OCI-LY7 (cell line): ENCODE measurements around the gene OGT. TPM values are rescaled to one million over a fixed set of nuclear protein-coding genes. Genes with fewer than 3 reads are reported as not detected.
"Not testable (repeated sequence)": the region's sequence is repeated elsewhere in the genome, so short reads cannot be mapped to it uniquely, and the experiment has no call there.

ENCODE experiments used
- BruUV-seq: library from RNA; stranded (reverse); fragments of 400-500 nt; replicated peaks from 2 replicates; lab custom pipeline; 2021; lab: Mats Ljungman, UMichigan
- CTCF ChIA-PET: fragments of 300-600 bp; sonication (Branson Sonifier 250); formaldehyde crosslinking; loops from one replicate; lab custom pipeline; 2022; ENCODE audit warnings: antibody characterized with exemption; ENCODE audit not compliant: unreplicated experiment; lab: Charles Lee
- POLR2A ChIA-PET: fragments of 300-600 bp; sonication (Branson Sonifier 250); formaldehyde crosslinking; loops from one replicate; lab custom pipeline; 2022; ENCODE audit warnings: antibody characterized with exemption; lab: Charles Lee
- DNase-seq: peaks from one replicate; pipeline ENCODE4 v3.0.0-alpha.2; 2015; ENCODE audit warnings: low spot score
- H2AFZ ChIP-seq: fragments of 200-600 bp; sonication (generic), shearing (Covaris generic); 2 replicates; pipeline ENCODE4 v1.6.1; 2014; ENCODE audit warnings: mild to moderate bottlenecking, antibody characterized with exemption, low read length, moderate library complexity
- H3K27ac ChIP-seq: fragments of 200-600 bp; sonication (generic); 2 replicates; pipeline ENCODE4 v1.5.1; 2014; ENCODE audit warnings: mixed run types, low read depth, mild to moderate bottlenecking, moderate library complexity, low read length, inconsistent platforms; ENCODE audit not compliant: poor library complexity, severe bottlenecking
- H3K36me3 ChIP-seq: fragments of 200-600 bp; sonication (generic); 2 replicates; pipeline ENCODE4 v1.6.1; 2014; ENCODE audit warnings: mild to moderate bottlenecking, antibody characterized with exemption, low read length, moderate library complexity, mixed read lengths; ENCODE audit not compliant: insufficient read depth
- H3K4me1 ChIP-seq: fragments of 200-600 bp; sonication (generic); 2 replicates; pipeline ENCODE4 v1.5.1; 2014; ENCODE audit warnings: mild to moderate bottlenecking, low read length; ENCODE audit not compliant: insufficient read depth, poor library complexity, severe bottlenecking
- H3K4me2 ChIP-seq: fragments of 200-600 bp; sonication (generic); 2 replicates; pipeline ENCODE4 v1.6.1; 2014; ENCODE audit warnings: mild to moderate bottlenecking, low read length
- H3K4me3 ChIP-seq: fragments of 200-600 bp; sonication (generic); 2 replicates; pipeline ENCODE4 v1.5.1; 2014; ENCODE audit warnings: mild to moderate bottlenecking, low read depth, low read length; ENCODE audit not compliant: poor library complexity, severe bottlenecking
- H3K79me2 ChIP-seq: fragments of 200-600 bp; sonication (generic); 2 replicates; pipeline ENCODE4 v1.6.1; 2016; ENCODE audit warnings: low read depth, mild to moderate bottlenecking, low read length, moderate library complexity, mixed read lengths; ENCODE audit not compliant: insufficient read depth
- H3K9me2 ChIP-seq: fragments of 200-600 bp; sonication (generic); 2 replicates; pipeline ENCODE4 v1.6.1; 2016; ENCODE audit warnings: mild to moderate bottlenecking, low read length, mixed read lengths; ENCODE audit not compliant: insufficient read depth
- H3K9me3 ChIP-seq: fragments of 200-600 bp; sonication (generic); 2 replicates; pipeline ENCODE4 v1.6.1; 2014; ENCODE audit warnings: mild to moderate bottlenecking, mixed run types, low read length, mixed read lengths
- H4K20me1 ChIP-seq: fragments of 200-600 bp; sonication (generic); 2 replicates; pipeline ENCODE4 v1.6.1; 2014; ENCODE audit warnings: mild to moderate bottlenecking, antibody characterized with exemption, low read length, moderate library complexity, mixed read lengths; ENCODE audit not compliant: insufficient read depth
- CTCF ChIP-seq: fragments of 200-600 bp; sonication (generic); conservative IDR thresholded peaks from 2 replicates; pipeline ENCODE4 v1.5.1; 2014; ENCODE audit warnings: mild to moderate bottlenecking, antibody characterized with exemption, low read length, moderate library complexity, mixed read lengths
- EZH2phosphoT487 ChIP-seq: fragments of 200-600 bp; sonication (generic); IDR thresholded peaks from 2 replicates; pipeline ENCODE4 v1.6.1; 2018; ENCODE audit warnings: low read depth, borderline replicate concordance, mild to moderate bottlenecking, mixed run types, antibody characterized with exemption, low read length, moderate library complexity, mixed read lengths
- intact Hi-C: fragments of 100-400 bp; cut with micrococcal nuclease; formaldehyde crosslinking; loops from one replicate; pipeline ENCODE4 v1.10.0; 2022; ENCODE audit not compliant: unreplicated experiment
- total RNA-seq, 2 experiments: library from RNA; depleted of rRNA in 1 of 2; stranded (reverse); fragments of >200 nt in 1 of 2; shearing (Covaris generic) in 1 of 2; gene quantifications; 2 replicates each; pipeline ENCODE4 v1.2.3, GENCODE V29; 2014 to 2022

Gene OGT
- total RNA-seq, 2 experiments from 2014 or later: 185 to 291 TPM

DNA sequence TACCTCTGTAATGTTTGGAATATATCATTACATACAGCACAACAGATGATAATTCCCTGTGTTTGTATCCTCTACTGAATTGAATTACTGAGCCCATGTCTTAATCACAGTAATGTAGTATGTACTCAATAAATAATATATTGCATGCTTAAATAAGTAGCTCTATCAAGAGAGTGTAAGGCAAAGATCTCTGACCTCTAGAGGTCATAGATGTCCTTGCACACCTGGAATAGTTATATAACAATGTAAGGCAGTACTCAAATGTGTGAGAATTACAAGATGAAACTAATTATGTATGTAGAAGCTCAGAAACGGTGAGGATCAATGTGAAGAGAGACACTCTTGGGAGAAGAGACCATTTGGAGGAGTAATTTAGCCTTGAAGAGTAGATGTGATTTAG lies 31.0 kb downstream of the OGT start:
- ChIA-PET CTCF (no interaction called here), POLR2A (interaction anchor here (0.6 kb wide), 1 partner anchor 60 kb away, joined by 3 read pairs; no protein-coding TSS in a partner anchor)

DNA sequence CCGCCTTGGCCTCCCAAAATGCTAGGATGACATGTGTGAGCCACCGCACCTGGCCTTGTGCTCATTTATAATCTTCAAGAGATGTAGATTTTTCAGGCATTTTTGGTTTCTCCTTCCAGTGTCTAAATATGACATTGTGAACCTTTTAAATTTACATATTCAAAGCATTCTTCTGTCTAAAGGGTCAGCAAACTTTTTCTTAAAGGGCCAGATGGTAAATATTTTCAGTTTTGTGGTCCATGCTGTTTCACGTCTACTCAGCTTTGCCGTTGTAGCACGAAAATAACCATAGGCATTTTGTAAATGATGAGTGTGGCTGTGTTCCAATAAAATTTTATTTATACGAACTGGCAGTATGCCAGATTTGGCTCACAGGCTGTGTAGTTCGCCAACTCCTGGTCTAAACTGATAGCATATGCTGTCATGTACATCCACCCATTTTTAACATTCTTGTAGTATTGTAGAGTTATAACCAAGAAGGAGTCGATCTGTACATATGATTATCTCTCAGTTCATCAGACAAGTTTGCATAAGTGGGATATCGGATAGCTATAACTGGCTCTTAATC lies 32.7 kb downstream of the OGT start:
- no peak overlapping the region for H3K4me3 ChIP-seq
- no TSS peak for BruUV-seq
- no peak overlapping the region for H3K27ac ChIP-seq
- no peak overlapping the region for H3K4me2 ChIP-seq
- H3K9me3 ChIP-seq: no peaks in the 10 kb centered on the region
- no peak for DNase-seq
- CTCF ChIA-PET: no interaction called here
- H3K79me2 ChIP-seq: no peaks in the 10 kb centered on the region
- POLR2A ChIA-PET: no interaction called here
- H4K20me1 ChIP-seq: no peaks in the 10 kb centered on the region
- intact Hi-C loops: loop anchor here (10.0 kb wide), 1 partner anchor 181 kb away; no protein-coding TSS in a partner anchor
- no peaks in the 10 kb centered on the region for H3K4me1 ChIP-seq
- H3K36me3 ChIP-seq: peaks cover 91% of the 10 kb centered on the region
- TF ChIP-seq EZH2phosphoT487 (no peak), CTCF (no peak)
- no peak overlapping the region for H2AFZ ChIP-seq
- no peaks in the 10 kb centered on the region for H3K9me2 ChIP-seq

More for the DNA sequence above, 31.0 kb downstream of the OGT start:
- no TSS peak for BruUV-seq
- Histone ChIP-seq H3K4me1 (no peaks in the 10 kb centered on the region), H3K9me3 (no peaks in the 10 kb centered on the region), H3K79me2 (no peaks in the 10 kb centered on the region), H3K27ac (no peak overlapping the region), H2AFZ (no peak overlapping the region), H3K4me3 (no peak overlapping the region), H4K20me1 (no peaks in the 10 kb centered on the region), H3K4me2 (no peak overlapping the region), H3K36me3 (peaks cover 98% of the 10 kb centered on the region), H3K9me2 (no peaks in the 10 kb centered on the region)
- TF ChIP-seq CTCF (peak; percentile 65), EZH2phosphoT487 (no peak)
- intact Hi-C loops: loop anchor here (10.0 kb wide), 1 partner anchor 179 kb away; no protein-coding TSS in a partner anchor
- peak; percentile 24 for DNase-seq

DNA sequence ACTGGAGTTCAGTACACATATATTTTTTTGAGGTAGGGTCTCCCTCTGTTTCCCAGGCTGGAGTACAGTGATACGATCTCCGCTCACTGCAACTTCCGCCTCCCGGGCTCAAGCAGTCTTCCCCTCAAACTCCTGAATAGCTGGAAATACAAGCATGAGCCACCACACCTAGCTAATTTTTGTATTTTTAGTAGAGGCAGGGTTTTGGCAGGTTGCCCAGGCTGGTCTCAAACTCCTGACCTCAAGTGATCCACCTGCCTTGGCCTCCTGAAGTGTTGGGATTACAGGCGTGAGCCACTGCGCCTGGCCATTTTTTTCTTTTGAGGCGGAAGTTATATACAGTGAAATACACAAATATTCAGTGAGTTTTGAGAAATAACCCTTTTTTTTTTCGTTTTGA lies 38.5 kb downstream of the OGT start:
- POLR2A ChIA-PET, DNase-seq, H3K79me2 ChIP-seq, H3K9me3 ChIP-seq, CTCF ChIA-PET, H3K4me1 ChIP-seq, intact Hi-C loops, H3K4me2 ChIP-seq, H3K27ac ChIP-seq, H3K4me3 ChIP-seq, H4K20me1 ChIP-seq, BruUV-seq, H2AFZ ChIP-seq, H3K9me2 ChIP-seq: not testable (repeated sequence)
- peaks cover 87% of the 10 kb centered on the region for H3K36me3 ChIP-seq
